AG09309 (cell line): ENCODE measurements around the gene SLC22A2.

Experiments used
- DNase-seq: peaks from one replicate; pipeline ENCODE4 v3.0.0-alpha.2; 2010; ENCODE audit warnings: low read depth
- H3K4me3 ChIP-seq: 2 replicates; pipeline ENCODE4 v1.5.1; 2011; ENCODE audit warnings: mild to moderate bottlenecking, low read depth, low read length, moderate library complexity; ENCODE audit not compliant: control insufficient read depth
- TF ChIP-seq, protein P1 (sequence below): IDR thresholded peaks from 2 replicates; pipeline ENCODE4 v1.5.1; 2011; ENCODE audit warnings: mild to moderate bottlenecking, low read depth, low read length, inconsistent platforms; ENCODE audit not compliant: insufficient read depth, control insufficient read depth; ENCODE audit errors: missing control alignments

Gene SLC22A2

GRCh38 chr6:160260803-160261450 lies 2.3 kb upstream of the SLC22A2 start:
- DNase-seq = no peak
- no peak overlapping the region for H3K4me3 ChIP-seq
- TF ChIP-seq, protein P1, sequence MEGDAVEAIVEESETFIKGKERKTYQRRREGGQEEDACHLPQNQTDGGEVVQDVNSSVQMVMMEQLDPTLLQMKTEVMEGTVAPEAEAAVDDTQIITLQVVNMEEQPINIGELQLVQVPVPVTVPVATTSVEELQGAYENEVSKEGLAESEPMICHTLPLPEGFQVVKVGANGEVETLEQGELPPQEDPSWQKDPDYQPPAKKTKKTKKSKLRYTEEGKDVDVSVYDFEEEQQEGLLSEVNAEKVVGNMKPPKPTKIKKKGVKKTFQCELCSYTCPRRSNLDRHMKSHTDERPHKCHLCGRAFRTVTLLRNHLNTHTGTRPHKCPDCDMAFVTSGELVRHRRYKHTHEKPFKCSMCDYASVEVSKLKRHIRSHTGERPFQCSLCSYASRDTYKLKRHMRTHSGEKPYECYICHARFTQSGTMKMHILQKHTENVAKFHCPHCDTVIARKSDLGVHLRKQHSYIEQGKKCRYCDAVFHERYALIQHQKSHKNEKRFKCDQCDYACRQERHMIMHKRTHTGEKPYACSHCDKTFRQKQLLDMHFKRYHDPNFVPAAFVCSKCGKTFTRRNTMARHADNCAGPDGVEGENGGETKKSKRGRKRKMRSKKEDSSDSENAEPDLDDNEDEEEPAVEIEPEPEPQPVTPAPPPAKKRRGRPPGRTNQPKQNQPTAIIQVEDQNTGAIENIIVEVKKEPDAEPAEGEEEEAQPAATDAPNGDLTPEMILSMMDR = no peak

DNA sequence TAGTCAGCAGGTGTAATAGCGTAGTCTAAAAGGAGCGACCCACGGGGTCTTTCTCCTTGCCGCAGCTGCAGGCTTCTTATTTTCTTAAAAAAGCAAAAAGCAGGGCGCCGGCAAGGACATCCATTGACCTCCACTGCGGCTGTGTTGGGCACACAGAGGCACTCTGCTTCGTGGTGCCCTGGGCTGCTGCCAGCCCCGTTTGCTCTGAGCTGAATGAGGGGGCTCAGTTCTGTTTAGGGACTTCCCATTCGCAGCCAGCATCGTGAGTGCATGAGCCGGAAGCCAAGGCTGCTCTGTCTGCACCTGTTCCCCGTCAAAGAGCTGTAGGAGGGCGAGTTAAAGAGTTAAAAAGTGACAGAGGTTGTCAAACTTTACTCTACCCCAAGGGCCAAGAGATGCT lies 1.7 kb upstream of the SLC22A2 start:
- TF ChIP-seq, protein P1 = no peak
- no peak for DNase-seq
- H3K4me3 ChIP-seq = no peak overlapping the region

- H3K4me3 ChIP-seq = no peak overlapping the region
- no peak for DNase-seq
- TF ChIP-seq, protein P1 = no peak
These were observed 977 bp upstream of the SLC22A2 start for GRCh38 chr6:160259598-160259997.

- no peak for DNase-seq
- no peak overlapping the region for H3K4me3 ChIP-seq
- TF ChIP-seq, protein P1 = no peak
These were observed 463 bp upstream of the SLC22A2 start for GRCh38 chr6:160259143-160259425.

- no peak for DNase-seq
- H3K4me3 ChIP-seq = no peak overlapping the region
- TF ChIP-seq, protein P1 = no peak
These were observed 2.2 kb downstream of the SLC22A2 start for GRCh38 chr6:160256445-160256844.

GRCh38 chr6:160254467-160255312 lies 3.9 kb downstream of the SLC22A2 start:
- TF ChIP-seq, protein P1 = no peak
- DNase-seq = no peak
- H3K4me3 ChIP-seq = no peak overlapping the region
